Neural cell (in vitro differentiated cells): ENCODE measurements around the gene TBC1D32. TPM values are rescaled to one million over a fixed set of nuclear protein-coding genes. Genes with fewer than 3 reads are reported as not detected.

ENCODE experiments used
- H2AFZ ChIP-seq: fragments of 200-600, 300-800 bp; sonication (generic), shearing (Covaris generic); 2 replicates; pipeline ENCODE4 v1.6.0; 2014; ENCODE audit warnings: low read depth, mild to moderate bottlenecking, antibody characterized with exemption, low read length, moderate library complexity
- H3F3A ChIP-seq: fragments of 200-600 bp; shearing (Covaris generic); 2 replicates; pipeline ENCODE4 v1.6.1; 2016; ENCODE audit warnings: mild to moderate bottlenecking, moderate library complexity, mixed read lengths, antibody characterized with exemption, low read length; ENCODE audit not compliant: insufficient read depth, poor library complexity, severe bottlenecking
- H3K27ac ChIP-seq: fragments of 200-600, 300-800 bp; sonication (generic), shearing (Covaris generic); 2 replicates; pipeline ENCODE4 v1.5.1; 2014; ENCODE audit warnings: mild to moderate bottlenecking, low read length, moderate library complexity
- H3K27me3 ChIP-seq: fragments of 300-800, 200-600 bp; sonication (generic), shearing (Covaris generic); 2 replicates; pipeline ENCODE4 v1.6.0; 2014; ENCODE audit warnings: mild to moderate bottlenecking, low read depth, low read length, moderate library complexity; ENCODE audit not compliant: insufficient read depth
- H3K36me3 ChIP-seq: fragments of 300-800, 200-600 bp; sonication (generic), shearing (Covaris generic); 2 replicates; pipeline ENCODE4 v1.5.1; 2014; ENCODE audit warnings: mild to moderate bottlenecking, antibody characterized with exemption, low read length, moderate library complexity; ENCODE audit not compliant: insufficient read depth
- H3K4me2 ChIP-seq: fragments of 300-800, 200-600 bp; sonication (generic), shearing (Covaris generic); 2 replicates; pipeline ENCODE4 v1.6.0; 2014; ENCODE audit warnings: mild to moderate bottlenecking, low read length
- H3K4me3 ChIP-seq: fragments of 300-800, 200-600 bp; sonication (generic), shearing (Covaris generic); 2 replicates; pipeline ENCODE4 v1.5.1; 2014; ENCODE audit warnings: mild to moderate bottlenecking, low read length, moderate library complexity
- H3K79me2 ChIP-seq: fragments of 200-600 bp; shearing (Covaris generic); replicated peaks from 2 replicates; pipeline ENCODE4 v1.6.0; 2014; ENCODE audit warnings: mild to moderate bottlenecking, low read length, moderate library complexity; ENCODE audit not compliant: insufficient read depth
- H3K9ac ChIP-seq: fragments of 300-800, 200-600 bp; sonication (generic), shearing (Covaris generic); 2 replicates; pipeline ENCODE4 v1.6.1; 2016; ENCODE audit warnings: mild to moderate bottlenecking, low read length, mixed read lengths
- H3K9me2 ChIP-seq: fragments of 200-600 bp; shearing (Covaris generic); 2 replicates; pipeline ENCODE4 v1.6.1; 2016; ENCODE audit warnings: mild to moderate bottlenecking, low read length, mixed read lengths; ENCODE audit not compliant: insufficient read depth
- H3K9me3 ChIP-seq: fragments of 200-600, 300-800 bp; sonication (generic), shearing (Covaris generic); 2 replicates; pipeline ENCODE4 v1.6.1; 2016; ENCODE audit warnings: mild to moderate bottlenecking, mixed run types, low read length, moderate library complexity, mixed read lengths
- H4K20me1 ChIP-seq: fragments of 200-600 bp; shearing (Covaris generic); 2 replicates; pipeline ENCODE4 v1.6.1; 2016; ENCODE audit warnings: mild to moderate bottlenecking, mixed run types; ENCODE audit not compliant: insufficient read depth
- CTCF ChIP-seq: fragments of 450-650 bp; IDR thresholded peaks from 2 replicates; pipeline ENCODE4 v1.5.1; 2014; ENCODE audit warnings: antibody characterized with exemption, mild to moderate bottlenecking, moderate library complexity; ENCODE audit not compliant: poor library complexity, severe bottlenecking
- EP300 ChIP-seq: fragments of 450-650 bp; conservative IDR thresholded peaks from 2 replicates; pipeline ENCODE4 v1.6.1; 2014; ENCODE audit warnings: antibody characterized with exemption, mild to moderate bottlenecking, moderate library complexity; ENCODE audit not compliant: poor library complexity, severe bottlenecking
- EZH2 ChIP-seq: fragments of 200-600, 300-800 bp; shearing (Covaris generic), sonication (generic); IDR thresholded peaks from 2 replicates; pipeline ENCODE4 v1.6.1; 2014; ENCODE audit warnings: antibody characterized with exemption, low read length, borderline replicate concordance, mild to moderate bottlenecking; ENCODE audit not compliant: insufficient read depth, poor library complexity, severe bottlenecking
- MXI1 ChIP-seq: fragments of 450-650 bp; conservative IDR thresholded peaks from 2 replicates; pipeline ENCODE4 v1.6.1; 2014; ENCODE audit warnings: antibody characterized with exemption, mild to moderate bottlenecking; ENCODE audit not compliant: poor library complexity, severe bottlenecking
- POLR2AphosphoS5 ChIP-seq: IDR thresholded peaks from 2 replicates; pipeline ENCODE4 v1.6.1; 2012
- RAD21 ChIP-seq: fragments of 450-650 bp; conservative IDR thresholded peaks from 2 replicates; pipeline ENCODE4 v1.6.1; 2014; ENCODE audit warnings: antibody characterized with exemption, mild to moderate bottlenecking, moderate library complexity
- SMC3 ChIP-seq: fragments of 450-650 bp; conservative IDR thresholded peaks from 2 replicates; pipeline ENCODE4 v1.6.1; 2014; ENCODE audit warnings: antibody characterized with exemption, mild to moderate bottlenecking, moderate library complexity; ENCODE audit not compliant: poor library complexity
- TAF1 ChIP-seq: IDR thresholded peaks from 2 replicates; pipeline ENCODE4 v1.6.1; 2012; ENCODE audit warnings: low read depth
- polyA plus RNA-seq: library from polyadenylated mRNA; depleted of rRNA; stranded (reverse); fragments of >200 nt; gene quantifications from 2 replicates; pipeline ENCODE4 v1.2.3, GENCODE V29; 2014
- TF ChIP-seq, protein P1 (sequence below): IDR thresholded peaks from 2 replicates; pipeline ENCODE4 v1.6.1; 2012; ENCODE audit warnings: borderline replicate concordance

Gene TBC1D32
- polyA plus RNA-seq, 1 donor from 2014 or later: 33.2 TPM

GRCh38 chr6:121190122-121190521 lies 144.2 kb downstream of the TBC1D32 start:
- H3K4me3 ChIP-seq: no peak overlapping the region
- no peak overlapping the region for H3K9ac ChIP-seq
- no peaks in the 10 kb centered on the region for H3K27me3 ChIP-seq
- no peaks in the 10 kb centered on the region for H3K36me3 ChIP-seq
- H3F3A ChIP-seq: no peaks in the 10 kb centered on the region
- no peak overlapping the region for H2AFZ ChIP-seq
- no peak overlapping the region for H3K4me2 ChIP-seq
- no peaks in the 10 kb centered on the region for H3K9me3 ChIP-seq
- no peaks in the 10 kb centered on the region for H3K79me2 ChIP-seq
- no peak for TF ChIP-seq MXI1
- TF ChIP-seq RAD21: no peak
- TF ChIP-seq, protein P1, sequence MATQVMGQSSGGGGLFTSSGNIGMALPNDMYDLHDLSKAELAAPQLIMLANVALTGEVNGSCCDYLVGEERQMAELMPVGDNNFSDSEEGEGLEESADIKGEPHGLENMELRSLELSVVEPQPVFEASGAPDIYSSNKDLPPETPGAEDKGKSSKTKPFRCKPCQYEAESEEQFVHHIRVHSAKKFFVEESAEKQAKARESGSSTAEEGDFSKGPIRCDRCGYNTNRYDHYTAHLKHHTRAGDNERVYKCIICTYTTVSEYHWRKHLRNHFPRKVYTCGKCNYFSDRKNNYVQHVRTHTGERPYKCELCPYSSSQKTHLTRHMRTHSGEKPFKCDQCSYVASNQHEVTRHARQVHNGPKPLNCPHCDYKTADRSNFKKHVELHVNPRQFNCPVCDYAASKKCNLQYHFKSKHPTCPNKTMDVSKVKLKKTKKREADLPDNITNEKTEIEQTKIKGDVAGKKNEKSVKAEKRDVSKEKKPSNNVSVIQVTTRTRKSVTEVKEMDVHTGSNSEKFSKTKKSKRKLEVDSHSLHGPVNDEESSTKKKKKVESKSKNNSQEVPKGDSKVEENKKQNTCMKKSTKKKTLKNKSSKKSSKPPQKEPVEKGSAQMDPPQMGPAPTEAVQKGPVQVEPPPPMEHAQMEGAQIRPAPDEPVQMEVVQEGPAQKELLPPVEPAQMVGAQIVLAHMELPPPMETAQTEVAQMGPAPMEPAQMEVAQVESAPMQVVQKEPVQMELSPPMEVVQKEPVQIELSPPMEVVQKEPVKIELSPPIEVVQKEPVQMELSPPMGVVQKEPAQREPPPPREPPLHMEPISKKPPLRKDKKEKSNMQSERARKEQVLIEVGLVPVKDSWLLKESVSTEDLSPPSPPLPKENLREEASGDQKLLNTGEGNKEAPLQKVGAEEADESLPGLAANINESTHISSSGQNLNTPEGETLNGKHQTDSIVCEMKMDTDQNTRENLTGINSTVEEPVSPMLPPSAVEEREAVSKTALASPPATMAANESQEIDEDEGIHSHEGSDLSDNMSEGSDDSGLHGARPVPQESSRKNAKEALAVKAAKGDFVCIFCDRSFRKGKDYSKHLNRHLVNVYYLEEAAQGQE: no peak
- H3K27ac ChIP-seq: no peak overlapping the region
- H4K20me1 ChIP-seq: no peaks in the 10 kb centered on the region
- H3K9me2 ChIP-seq: no peaks in the 10 kb centered on the region

GRCh38 chr6:121188356-121188755 lies 145.9 kb downstream of the TBC1D32 start:
- Histone ChIP-seq H3K36me3 (no peaks in the 10 kb centered on the region), H3K9me3 (no peaks in the 10 kb centered on the region), H3K9me2 (no peaks in the 10 kb centered on the region), H4K20me1 (no peaks in the 10 kb centered on the region), H3F3A (no peaks in the 10 kb centered on the region), H3K27ac (no peak overlapping the region), H3K4me3 (no peak overlapping the region), H3K9ac (no peak overlapping the region), H3K79me2 (no peaks in the 10 kb centered on the region), H2AFZ (no peak overlapping the region), H3K4me2 (no peak overlapping the region), H3K27me3 (no peaks in the 10 kb centered on the region)
- TF ChIP-seq, protein P1: no peak
- TF ChIP-seq SMC3 (no peak), RAD21 (no peak), EP300 (no peak), EZH2 (no peak)

DNA sequence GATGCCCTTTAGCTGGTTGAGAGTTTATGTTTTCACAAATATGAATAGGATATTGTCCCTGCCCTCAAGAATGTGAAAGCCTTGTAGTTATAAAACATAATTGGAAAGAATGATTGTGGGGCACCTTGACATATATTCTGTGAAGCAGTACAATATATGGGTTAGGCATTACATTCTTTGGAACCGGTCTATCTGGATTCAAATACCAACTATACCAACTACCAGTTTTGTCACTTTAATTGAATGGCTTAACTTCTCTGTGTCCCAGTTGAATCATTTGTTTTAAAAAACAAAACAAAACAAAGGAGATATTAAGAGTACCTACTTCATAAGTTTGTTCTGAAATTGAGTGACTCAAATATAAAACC lies 146.5 kb downstream of the TBC1D32 start:
- no peak overlapping the region for H3K9ac ChIP-seq
- H3K4me2 ChIP-seq: no peak overlapping the region
- H3K4me3 ChIP-seq: no peak overlapping the region
- H3K36me3 ChIP-seq: no peaks in the 10 kb centered on the region
- H2AFZ ChIP-seq: no peak overlapping the region
- H3K27me3 ChIP-seq: no peaks in the 10 kb centered on the region
- no peaks in the 10 kb centered on the region for H3K79me2 ChIP-seq
- H3K9me2 ChIP-seq: no peaks in the 10 kb centered on the region
- H3K27ac ChIP-seq: no peak overlapping the region
- no peaks in the 10 kb centered on the region for H4K20me1 ChIP-seq
- no peak for TF ChIP-seq POLR2AphosphoS5
- TF ChIP-seq EZH2: no peak
- TF ChIP-seq RAD21: no peak
- no peak for TF ChIP-seq SMC3
- no peak for TF ChIP-seq EP300
- no peak for TF ChIP-seq MXI1
- no peak for TF ChIP-seq TAF1
- TF ChIP-seq, protein P1: no peak
- no peak for TF ChIP-seq CTCF
- no peaks in the 10 kb centered on the region for H3F3A ChIP-seq
- no peaks in the 10 kb centered on the region for H3K9me3 ChIP-seq
